Thyroid gland (tissue), 4 donors: ENCODE results near the gene CAMSAP2. TPM values are rescaled to one million over a fixed set of nuclear protein-coding genes. Genes with fewer than 3 reads are reported as not detected.
"Not testable (repeated sequence)": the region's sequence is repeated elsewhere in the genome, so short reads cannot be mapped to it uniquely, and the experiment has no call there.

Source experiments
- DNase-seq, 2 donors: peaks; one replicate each; pipeline ENCODE4 v3.0.0-alpha.2; 2019
- H3K27ac ChIP-seq, 3 donors: fragments of 200-600 bp; sonication (generic); 1 replicate in 2 of 3; 2 replicates in 1 of 3; pipeline ENCODE4 v1.5.1; 2016 to 2019; ENCODE audit warnings: mild to moderate bottlenecking in 1 of 3, moderate library complexity in 1 of 3
- H3K27me3 ChIP-seq: fragments of 200-600 bp; sonication (generic); one replicate; pipeline ENCODE4 v1.5.1; 2019
- H3K36me3 ChIP-seq, 2 donors: fragments of 200-600 bp; sonication (generic); one replicate each; pipeline ENCODE4 v1.5.1; 2016 to 2019
- H3K4me1 ChIP-seq, 2 donors: fragments of 200-600 bp; sonication (generic); one replicate each; pipeline ENCODE4 v1.5.1; 2017 to 2019
- H3K4me3 ChIP-seq, 3 donors: fragments of 200-600 bp; sonication (generic); replicated peaks in 1 of 3; 1 replicate in 2 of 3; 2 replicates in 1 of 3; pipeline ENCODE4 v1.5.1; 2016; ENCODE audit warnings: mild to moderate bottlenecking in 1 of 3
- H3K9me3 ChIP-seq: fragments of 200-600 bp; sonication (generic); one replicate; pipeline ENCODE4 v1.5.1; 2017
- POLR2A ChIP-seq, 2 donors: fragments of 450-650 bp; IDR thresholded peaks; one replicate each; pipeline ENCODE4 v1.6.1; 2017; ENCODE audit warnings: antibody characterized with exemption in 2 of 2, mild to moderate bottlenecking in 2 of 2, moderate library complexity in 1 of 2
- WGBS, 2 donors: methylation state at CpG; one replicate each; pipeline ENCODE4 v1.1.5; 2017; 5-methylcytosine and 5-hydroxymethylcytosine counted together
- intact Hi-C: fragments of 100-400 bp; cut with DNase I; formaldehyde crosslinking; loops from one replicate; pipeline ENCODE4 v1.15.1; 2023
- total RNA-seq, 4 donors: library from RNA; depleted of rRNA; stranded (reverse); fragments of >200 nt; gene quantifications; one replicate each; pipeline ENCODE4 v1.2.3, GENCODE V29; 2016
- TF ChIP-seq, protein P1 (sequence below), 6 experiments: fragments of 200-600 bp in 3 of 6; fragments of 450-650 bp in 3 of 6; sonication (generic) in 3 of 6; IDR thresholded peaks; one replicate each; pipeline ENCODE4 v1.5.1; 2016 to 2019; ENCODE audit warnings: antibody characterized with exemption in 6 of 6, mild to moderate bottlenecking in 2 of 6, inconsistent platforms in 1 of 6, moderate library complexity in 1 of 6

Gene CAMSAP2
- total RNA-seq, 4 donors from 2014 or later = 36.3 to 53.5 (median 41.8) TPM

DNA sequence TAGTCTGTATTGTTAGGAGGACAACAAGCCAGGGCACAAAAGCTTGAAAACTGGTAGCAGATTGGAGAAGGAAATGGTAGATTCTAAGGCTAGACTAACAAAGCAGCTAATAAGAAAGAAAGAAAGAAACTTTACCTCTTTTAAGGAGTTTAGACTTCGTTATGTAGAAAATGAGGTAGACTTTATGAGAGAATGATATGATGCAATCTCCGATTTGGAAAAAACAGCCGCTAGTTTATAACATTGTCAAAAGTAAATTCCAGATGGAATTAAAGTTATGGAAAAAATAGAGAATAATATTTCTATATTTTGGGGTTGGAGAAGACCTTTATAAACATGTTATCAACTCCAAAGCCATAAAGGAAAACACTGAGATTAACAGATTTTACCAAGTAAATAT lies 67.0 kb downstream of the CAMSAP2 start:
- no peak for DNase-seq
- TF ChIP-seq, protein P1, sequence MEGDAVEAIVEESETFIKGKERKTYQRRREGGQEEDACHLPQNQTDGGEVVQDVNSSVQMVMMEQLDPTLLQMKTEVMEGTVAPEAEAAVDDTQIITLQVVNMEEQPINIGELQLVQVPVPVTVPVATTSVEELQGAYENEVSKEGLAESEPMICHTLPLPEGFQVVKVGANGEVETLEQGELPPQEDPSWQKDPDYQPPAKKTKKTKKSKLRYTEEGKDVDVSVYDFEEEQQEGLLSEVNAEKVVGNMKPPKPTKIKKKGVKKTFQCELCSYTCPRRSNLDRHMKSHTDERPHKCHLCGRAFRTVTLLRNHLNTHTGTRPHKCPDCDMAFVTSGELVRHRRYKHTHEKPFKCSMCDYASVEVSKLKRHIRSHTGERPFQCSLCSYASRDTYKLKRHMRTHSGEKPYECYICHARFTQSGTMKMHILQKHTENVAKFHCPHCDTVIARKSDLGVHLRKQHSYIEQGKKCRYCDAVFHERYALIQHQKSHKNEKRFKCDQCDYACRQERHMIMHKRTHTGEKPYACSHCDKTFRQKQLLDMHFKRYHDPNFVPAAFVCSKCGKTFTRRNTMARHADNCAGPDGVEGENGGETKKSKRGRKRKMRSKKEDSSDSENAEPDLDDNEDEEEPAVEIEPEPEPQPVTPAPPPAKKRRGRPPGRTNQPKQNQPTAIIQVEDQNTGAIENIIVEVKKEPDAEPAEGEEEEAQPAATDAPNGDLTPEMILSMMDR (IDR thresholded peaks at IDR 0.05) = no peak
- TF ChIP-seq POLR2A (IDR thresholded peaks at IDR 0.05) = no peak
- 96 to 97% methylated on average over 3 of the region's 3 CpGs for WGBS, 2 donors
- H3K27ac ChIP-seq = no peak overlapping the region
- peaks cover 5 to 7% of the 10 kb centered on the region in 2 donors for H3K4me1 ChIP-seq
- H3K9me3 ChIP-seq = no peaks in the 10 kb centered on the region
- H3K4me3 ChIP-seq = no peak overlapping the region
- H3K36me3 ChIP-seq = peaks cover 0 to 9% of the 10 kb centered on the region in 2 donors
- intact Hi-C loops = no loop called here
- H3K27me3 ChIP-seq = no peaks in the 10 kb centered on the region

DNA sequence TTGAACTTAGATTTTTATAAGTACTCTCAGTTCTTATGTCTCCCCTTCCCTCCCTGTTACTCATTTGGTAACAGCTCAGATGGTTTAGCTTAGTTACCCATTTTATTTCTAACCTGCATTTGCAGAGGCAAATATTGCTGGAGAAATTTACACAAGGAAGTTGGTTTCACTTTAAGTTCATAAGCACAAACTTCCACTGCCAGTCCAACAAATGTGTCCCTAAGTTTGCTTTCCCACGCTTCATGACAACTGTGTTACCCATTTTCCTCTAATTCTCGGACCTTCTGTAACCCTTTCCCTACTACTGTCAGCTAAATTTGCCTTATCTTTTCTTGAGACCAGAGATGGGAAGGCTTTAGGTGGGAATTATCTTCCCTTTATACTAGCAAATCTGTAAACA lies 70.2 kb downstream of the CAMSAP2 start:
- no peaks in the 10 kb centered on the region for H3K4me1 ChIP-seq
- 88 to 91% methylated on average over 2 of the region's 2 CpGs for WGBS, 2 donors
- H3K27me3 ChIP-seq = no peaks in the 10 kb centered on the region
- H3K4me3 ChIP-seq = no peak overlapping the region
- peaks cover 0 to 9% of the 10 kb centered on the region in 2 donors for H3K36me3 ChIP-seq
- intact Hi-C loops = no loop called here
- TF ChIP-seq, protein P1 (IDR thresholded peaks at IDR 0.05) = no peak
- no peak for TF ChIP-seq POLR2A (IDR thresholded peaks at IDR 0.05)
- H3K9me3 ChIP-seq = no peaks in the 10 kb centered on the region
- H3K27ac ChIP-seq = no peak overlapping the region
- no peak for DNase-seq

DNA sequence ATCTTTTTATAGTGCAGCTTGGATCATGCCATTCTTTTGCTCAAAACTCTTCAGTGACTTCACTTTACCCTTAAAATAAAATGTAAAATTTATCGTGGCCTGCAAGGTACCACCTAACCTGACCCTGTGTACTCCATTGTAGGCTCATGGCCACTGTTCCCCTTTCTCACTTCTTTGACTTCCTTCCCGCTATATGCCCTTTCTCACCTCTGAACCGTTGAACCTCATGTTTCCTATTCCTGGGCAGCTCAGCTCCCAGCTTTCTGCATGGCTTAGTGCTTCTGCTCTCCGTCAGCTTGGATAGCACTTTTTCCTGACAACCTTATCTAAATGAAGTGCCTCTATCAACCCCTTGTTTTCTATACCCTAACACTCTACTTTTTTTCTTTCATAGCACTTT lies 73.0 kb downstream of the CAMSAP2 start:
- Histone ChIP-seq H3K9me3 (no peaks in the 10 kb centered on the region), H3K27me3 (no peaks in the 10 kb centered on the region), H3K36me3 (peaks cover 3 to 9% of the 10 kb centered on the region in 2 donors), H3K27ac (no peak overlapping the region), H3K4me1 (no peaks in the 10 kb centered on the region), H3K4me3 (no peak overlapping the region)
- TF ChIP-seq, protein P1 (IDR thresholded peaks at IDR 0.05) = no peak
- no peak for TF ChIP-seq POLR2A (IDR thresholded peaks at IDR 0.05)
- intact Hi-C loops = no loop called here
- 80 to 81% methylated on average over 4 of the region's 4 CpGs for WGBS, 2 donors
- no peak for DNase-seq

DNA sequence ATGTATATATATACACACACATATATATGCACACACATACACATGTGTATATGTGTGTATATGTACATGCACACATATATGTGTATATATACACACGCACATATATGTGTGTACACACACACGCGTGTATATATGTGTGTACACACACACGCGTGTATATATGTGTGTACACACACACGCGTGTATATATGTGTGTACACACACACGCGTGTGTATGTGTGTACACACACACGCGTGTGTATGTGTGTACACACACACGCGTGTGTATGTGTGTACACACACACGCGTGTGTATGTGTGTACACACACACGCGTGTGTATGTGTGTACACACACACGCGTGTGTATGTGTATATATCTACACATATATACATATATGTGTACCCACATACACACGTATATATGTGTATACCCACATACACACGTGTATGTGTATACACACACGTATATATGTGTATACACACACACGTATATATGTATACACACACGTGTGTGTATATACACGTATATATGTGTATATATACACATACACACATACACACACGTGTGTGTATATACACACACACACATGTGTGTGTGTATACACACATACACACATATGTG lies 78.0 kb downstream of the CAMSAP2 start:
- DNase-seq, H3K4me3 ChIP-seq, H3K4me1 ChIP-seq, H3K27me3 ChIP-seq, H3K27ac ChIP-seq, H3K9me3 ChIP-seq, H3K36me3 ChIP-seq, intact Hi-C loops: not testable (repeated sequence)
- 87 to 93% methylated on average over 26 of the region's 26 CpGs for WGBS, 2 donors

DNA sequence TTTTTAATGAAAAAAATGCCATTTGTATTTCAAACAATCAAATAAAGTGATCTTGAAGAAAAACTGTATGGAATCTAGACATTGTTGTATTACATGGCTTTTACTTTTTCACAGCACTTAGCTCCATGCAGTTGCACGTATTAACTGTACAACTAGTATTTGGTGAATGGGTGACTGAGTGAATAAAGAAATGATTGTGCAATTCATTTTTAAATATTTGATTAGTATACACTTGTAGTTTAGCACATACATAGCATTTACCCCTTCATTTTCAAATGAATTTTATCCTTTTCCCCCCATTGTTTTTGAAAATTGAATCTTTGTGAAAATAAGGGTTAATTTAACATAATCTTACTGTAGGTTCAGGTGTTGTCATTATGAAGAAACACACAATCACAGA lies 79.6 kb downstream of the CAMSAP2 start:
- no peak for DNase-seq
- intact Hi-C loops = no loop called here
- no peaks in the 10 kb centered on the region for H3K27me3 ChIP-seq
- H3K4me3 ChIP-seq = no peak overlapping the region
- H3K27ac ChIP-seq = no peak overlapping the region
- no peaks in the 10 kb centered on the region for H3K4me1 ChIP-seq
- no peaks in the 10 kb centered on the region for H3K9me3 ChIP-seq
- TF ChIP-seq POLR2A (IDR thresholded peaks at IDR 0.05) = no peak
- TF ChIP-seq, protein P1 (IDR thresholded peaks at IDR 0.05) = no peak
- WGBS, 2 donors = 91 to 98% methylated on average over 1 of the region's 1 CpG
- peaks cover 0 to 3% of the 10 kb centered on the region in 2 donors for H3K36me3 ChIP-seq
